Stomach (tissue), 9 donors: ENCODE data around the gene DNPEP. TPM values are rescaled to one million over a fixed set of nuclear protein-coding genes. Genes with fewer than 3 reads are reported as not detected.

Source experiments
- DNase-seq, 2 donors: peaks; one replicate each; pipeline versions ENCODE4 v3.0.0 to v3.0.0-alpha.2; 2013 to 2019
- H3K27ac ChIP-seq, 5 donors: fragments of 200-600 bp in 4 of 5; sonication (generic) in 4 of 5; one replicate each; pipeline ENCODE4 v1.5.1; 2013 to 2019; ENCODE audit warnings: mild to moderate bottlenecking in 1 of 5, moderate library complexity in 1 of 5
- H3K27me3 ChIP-seq, 3 donors: fragments of 200-600 bp; sonication (generic); one replicate each; pipeline ENCODE4 v1.5.1; 2017 to 2019; ENCODE audit warnings: mixed run types in 1 of 3
- H3K36me3 ChIP-seq, 4 donors: fragments of 200-600 bp; sonication (generic); 1 replicate in 3 of 4; 2 replicates in 1 of 4; pipeline ENCODE4 v1.5.1; 2016 to 2019
- H3K4me1 ChIP-seq, 4 donors: fragments of 200-600 bp; sonication (generic); one replicate each; pipeline ENCODE4 v1.5.1; 2016 to 2019
- H3K4me3 ChIP-seq, 4 donors: fragments of 200-600 bp; sonication (generic) in 3 of 4; one replicate each; pipeline ENCODE4 v1.5.1; 2016 to 2019; ENCODE audit warnings: mild to moderate bottlenecking in 1 of 4
- H3K9me3 ChIP-seq, 4 donors: fragments of 200-600 bp; sonication (generic); one replicate each; pipeline ENCODE4 v1.5.1; 2016 to 2019
- CTCF ChIP-seq, 7 experiments: fragments of 450-650 bp in 4 of 7; fragments of 200-600 bp in 3 of 7; sonication (generic) in 3 of 7; IDR thresholded peaks; one replicate each; pipeline ENCODE4 v1.5.1; 2016 to 2019; ENCODE audit warnings: antibody characterized with exemption in 7 of 7, control low read depth in 2 of 7, mild to moderate bottlenecking in 1 of 7
- EP300 ChIP-seq: sonication (generic); formaldehyde crosslinking; IDR thresholded peaks from one replicate; pipeline ENCODE4 v1.6.1; 2017; ENCODE audit warnings: antibody characterized with exemption
- POLR2A ChIP-seq, 4 donors: fragments of 450-650 bp; IDR thresholded peaks; one replicate each; pipeline ENCODE4 v1.6.1; 2016; ENCODE audit warnings: antibody characterized with exemption in 4 of 4, control low read depth in 2 of 4, mild to moderate bottlenecking in 1 of 4, moderate library complexity in 1 of 4
- POLR2AphosphoS5 ChIP-seq, 3 donors: sonication (generic); formaldehyde crosslinking; IDR thresholded peaks; one replicate each; pipeline ENCODE4 v1.6.1; 2016; ENCODE audit warnings: antibody characterized with exemption in 3 of 3
- WGBS, 5 donors: extraction: QIAGEN DNeasy Blood & Tissue Kit in 3 of 5; methylation state at CpG; one replicate each; pipeline versions ENCODE4 v1.1.5 to v1.1.7; 2013 to 2018; 5-methylcytosine and 5-hydroxymethylcytosine counted together
- intact Hi-C: fragments of 100-400 bp; cut with DNase I; formaldehyde crosslinking; loops from one replicate; pipeline ENCODE4 v1.15.1; 2023; ENCODE audit warnings: low total_unique reads
- polyA plus RNA-seq, 3 donors: library from polyadenylated mRNA; stranded (reverse); fragments of 200-250 nt; gene quantifications; one replicate each; pipeline ENCODE4 v1.2.3, GENCODE V29; 2013
- total RNA-seq, 5 donors: library from RNA; depleted of rRNA; stranded (reverse); fragments of >200 nt; gene quantifications; one replicate each; pipeline versions ENCODE4 v1.1.0 to v1.2.3, GENCODE V29; 2014 to 2016
- donor health status: healthy with polysubstance abuse.
- donor health status: Bipolar disorder and iron deficiency.
- donor health status: healthy.

Gene DNPEP
- total and polyA plus RNA-seq, 8 donors = 32.7 to 147 (median 82.2) TPM

GRCh38 chr2:219384859-219385258 lies 2.9 kb downstream of the DNPEP start:
- intact Hi-C loops = no loop called here
- Histone ChIP-seq H3K4me3 (peak overlapping the region in 1 of 4 donors; percentile 18), H3K36me3 (peaks cover 53 to 68% (median 66%) of the 10 kb centered on the region in 4 donors), H3K4me1 (peaks cover 13 to 31% (median 23%) of the 10 kb centered on the region in 4 donors), H3K9me3 (no peaks in the 10 kb centered on the region), H3K27me3 (no peaks in the 10 kb centered on the region), H3K27ac (peak overlapping the region in 3 of 5 donors; percentile 33 to 55 (median 54))
- DNase-seq = no peak
- WGBS, 5 donors = 40 to 79% (median 69%) methylated on average over 2 of the region's 2 CpGs
- TF ChIP-seq CTCF (IDR thresholded peaks at IDR 0.05) = no peak
- TF ChIP-seq POLR2AphosphoS5 (IDR thresholded peaks at IDR 0.05) = peak in 1 of 3 donors; percentile 8
- TF ChIP-seq EP300 = no peak
- no peak for TF ChIP-seq POLR2A (IDR thresholded peaks at IDR 0.05)

DNA sequence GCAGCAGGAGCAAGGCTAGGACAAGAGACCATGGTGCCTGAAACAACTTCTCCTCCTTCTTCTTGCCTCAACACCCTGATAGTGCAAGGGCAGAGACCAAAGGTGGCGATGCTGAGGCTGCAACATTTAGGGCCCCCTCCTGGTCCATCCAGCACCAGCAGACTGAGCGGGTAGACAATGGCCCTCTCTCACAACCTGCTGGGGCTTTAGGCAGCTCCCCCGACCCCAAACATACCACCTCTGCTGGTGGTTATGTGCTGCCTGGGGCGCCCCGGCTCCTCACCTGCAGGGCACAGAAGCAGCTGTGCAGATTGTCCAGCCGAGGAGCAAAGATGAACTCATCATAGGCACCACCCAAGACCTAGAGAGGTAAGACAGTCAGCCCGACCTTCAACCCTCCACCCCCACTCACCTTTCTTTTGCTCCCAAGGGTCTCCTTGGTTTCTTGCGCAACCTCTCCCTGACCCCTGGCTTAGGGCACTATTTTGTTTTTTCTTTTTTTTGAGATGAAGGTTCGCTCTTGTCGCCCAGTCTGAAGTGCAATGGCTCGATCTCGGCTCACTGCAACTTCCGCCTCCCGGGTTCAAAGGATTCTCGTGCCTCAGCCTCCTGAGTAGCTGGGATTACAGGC lies 3.5 kb downstream of the DNPEP start:
- no peak for DNase-seq
- H3K27ac ChIP-seq = no peak overlapping the region
- H3K27me3 ChIP-seq = no peaks in the 10 kb centered on the region
- peaks cover 53 to 74% (median 73%) of the 10 kb centered on the region in 4 donors for H3K36me3 ChIP-seq
- H3K4me1 ChIP-seq = peaks cover 13 to 31% (median 23%) of the 10 kb centered on the region in 4 donors
- intact Hi-C loops = no loop called here
- peak overlapping the region in 1 of 4 donors; percentile 18 for H3K4me3 ChIP-seq
- no peaks in the 10 kb centered on the region for H3K9me3 ChIP-seq
- TF ChIP-seq CTCF (IDR thresholded peaks at IDR 0.05) (no peak), POLR2A (IDR thresholded peaks at IDR 0.05) (no peak), EP300 (no peak), POLR2AphosphoS5 (IDR thresholded peaks at IDR 0.05) (no peak)
- WGBS, 5 donors = 85 to 91% (median 89%) methylated on average over 14 to 15 of the region's 15 CpGs

GRCh38 chr2:219381448-219381847 lies 6.3 kb downstream of the DNPEP start:
- Histone ChIP-seq H3K27me3 (no peaks in the 10 kb centered on the region), H3K27ac (no peak overlapping the region), H3K4me1 (peaks cover 2 to 18% (median 14%) of the 10 kb centered on the region in 4 donors), H3K36me3 (peaks cover 53 to 98% (median 97%) of the 10 kb centered on the region in 4 donors), H3K9me3 (no peaks in the 10 kb centered on the region), H3K4me3 (no peak overlapping the region)
- intact Hi-C loops = no loop called here
- no peak for DNase-seq
- WGBS, 5 donors = 55 to 86% (median 81%) methylated on average over 6 to 9 of the region's 9 CpGs
- TF ChIP-seq CTCF (IDR thresholded peaks at IDR 0.05) (no peak), POLR2A (IDR thresholded peaks at IDR 0.05) (no peak), EP300 (no peak), POLR2AphosphoS5 (IDR thresholded peaks at IDR 0.05) (no peak)

- Histone ChIP-seq H3K9me3 (no peaks in the 10 kb centered on the region), H3K36me3 (peaks cover 48 to 98% (median 95%) of the 10 kb centered on the region in 4 donors), H3K4me1 (peaks cover 0 to 12% (median 9%) of the 10 kb centered on the region in 4 donors), H3K27ac (no peak overlapping the region), H3K4me3 (no peak overlapping the region), H3K27me3 (no peaks in the 10 kb centered on the region)
- intact Hi-C loops = no loop called here
- TF ChIP-seq POLR2A (IDR thresholded peaks at IDR 0.05) = no peak
- TF ChIP-seq POLR2AphosphoS5 (IDR thresholded peaks at IDR 0.05) = no peak
- TF ChIP-seq EP300 = no peak
- TF ChIP-seq CTCF (IDR thresholded peaks at IDR 0.05) = no peak
- DNase-seq = no peak
Observed at GRCh38 chr2:219380926-219381325, 6.8 kb downstream of the DNPEP start.
